GM23248 (cell line): ENCODE data around the gene COMP.
"Not testable (repeated sequence)": the region's sequence is repeated elsewhere in the genome, so short reads cannot be mapped to it uniquely, and the experiment has no call there.

Experiments
- EZH2 ChIP-seq: fragments of 200-600 bp; sonication (generic); IDR thresholded peaks from 2 replicates; pipeline ENCODE4 v1.6.1; 2018; ENCODE audit warnings: antibody characterized with exemption, mild to moderate bottlenecking; ENCODE audit not compliant: insufficient read depth, poor library complexity, severe bottlenecking
- EZH2phosphoT487 ChIP-seq: fragments of 200-600 bp; sonication (generic); IDR thresholded peaks from 2 replicates; pipeline ENCODE4 v1.6.1; 2018; ENCODE audit warnings: antibody characterized with exemption, moderate library complexity, mild to moderate bottlenecking, low read depth; ENCODE audit not compliant: insufficient read depth

- TF ChIP-seq EZH2phosphoT487, EZH2: not testable (repeated sequence)
Observed at GRCh38 chr19:18816645-18817044, 25.5 kb upstream of the COMP start.
